SK-N-SH treated with all-trans-retinoic acid at 6 μM for 48 hours (cell line): Measurements from ENCODE around the gene MAGEB10.

Experiments used
- ATAC-seq: fragments of 200-7000 bp; cut with Tn5 transposase; 3 replicates; pipeline ENCODE4 v1.9.1; 2020; ENCODE audit warnings: mild to moderate bottlenecking, moderate library complexity
- ARNTL ChIP-seq: fragments of 450-650 bp; formaldehyde crosslinking; IDR thresholded peaks from 2 replicates; pipeline ENCODE4 v1.5.0; 2020; ENCODE audit warnings: low read depth, mild to moderate bottlenecking, moderate library complexity, borderline replicate concordance
- BACH2 ChIP-seq: fragments of 250-450 bp; sonication (Bioruptor Pico); IDR thresholded peaks from 2 replicates; pipeline ENCODE4 v1.9.0; 2021; ENCODE audit warnings: mild to moderate bottlenecking, borderline replicate concordance
- CREB5 ChIP-seq: fragments of 250-450 bp; sonication (Bioruptor Pico); IDR thresholded peaks from 2 replicates; pipeline ENCODE4 v1.5.1; 2020; ENCODE audit warnings: low read depth, mild to moderate bottlenecking, moderate library complexity
- CSDC2 ChIP-seq: fragments of 250-450 bp; sonication (Bioruptor Pico); IDR thresholded peaks from 2 replicates; pipeline ENCODE4 v1.5.0; 2020; ENCODE audit warnings: mild to moderate bottlenecking, moderate library complexity
- CSRNP3 ChIP-seq: fragments of 250-450 bp; sonication (Bioruptor Pico); IDR thresholded peaks from 2 replicates; pipeline ENCODE4 v1.5.1; 2021; ENCODE audit warnings: mild to moderate bottlenecking, moderate library complexity
- GLIS3 ChIP-seq: fragments of 250-450 bp; sonication (Bioruptor Pico); IDR thresholded peaks from 2 replicates; pipeline ENCODE4 v1.5.0; 2020; ENCODE audit warnings: mild to moderate bottlenecking, moderate library complexity
- ISL1 ChIP-seq: fragments of 250-450 bp; sonication (Bioruptor Pico); IDR thresholded peaks from 2 replicates; pipeline ENCODE4 v2.1.2; 2022; ENCODE audit warnings: mild to moderate bottlenecking, moderate library complexity
- OSR1 ChIP-seq: fragments of 250-450 bp; sonication (Bioruptor Pico); IDR thresholded peaks from 2 replicates; pipeline ENCODE4 v1.8.0; 2022; ENCODE audit warnings: moderate library complexity, mild to moderate bottlenecking, inconsistent platforms
- PATZ1 ChIP-seq: fragments of 250-450 bp; sonication (Bioruptor Pico); IDR thresholded peaks from 2 replicates; pipeline ENCODE4 v1.8.0; 2020; ENCODE audit warnings: mild to moderate bottlenecking, moderate library complexity, borderline replicate concordance
- POU6F1 ChIP-seq: fragments of 250-450 bp; sonication (Bioruptor Pico); IDR thresholded peaks from 2 replicates; pipeline ENCODE4 v1.8.0; 2021; ENCODE audit warnings: low read depth, mild to moderate bottlenecking, moderate library complexity, borderline replicate concordance
- PPARA ChIP-seq: fragments of 250-450 bp; sonication (Bioruptor Pico); IDR thresholded peaks from 2 replicates; pipeline ENCODE4 v1.5.0; 2020; ENCODE audit warnings: mild to moderate bottlenecking, borderline replicate concordance
- RARB ChIP-seq: fragments of 250-450 bp; sonication (Bioruptor Pico); IDR thresholded peaks from 2 replicates; pipeline ENCODE4 v1.8.0; 2021; ENCODE audit warnings: mild to moderate bottlenecking, moderate library complexity
- SNAI2 ChIP-seq: fragments of 250-450 bp; sonication (Bioruptor Pico); IDR thresholded peaks from 2 replicates; pipeline ENCODE4 v1.5.0; 2020; ENCODE audit warnings: mild to moderate bottlenecking, moderate library complexity
- TCF4 ChIP-seq: fragments of 250-450 bp; sonication (Bioruptor Pico); IDR thresholded peaks from 2 replicates; pipeline ENCODE4 v1.8.0; 2021; ENCODE audit warnings: mild to moderate bottlenecking, moderate library complexity, borderline replicate concordance
- TOX ChIP-seq: fragments of 250-450 bp; sonication (Bioruptor Pico); IDR thresholded peaks from 2 replicates; pipeline ENCODE4 v1.8.0; 2021; ENCODE audit warnings: mild to moderate bottlenecking, moderate library complexity, borderline replicate concordance
- TSHZ2 ChIP-seq: fragments of 250-450 bp; sonication (Bioruptor Pico); IDR thresholded peaks from 2 replicates; pipeline ENCODE4 v1.5.0; 2020; ENCODE audit warnings: mild to moderate bottlenecking, moderate library complexity
- ZFP3 ChIP-seq: fragments of 250-450 bp; sonication (Bioruptor Pico); IDR thresholded peaks from 2 replicates; pipeline ENCODE4 v1.5.0; 2020; ENCODE audit warnings: mild to moderate bottlenecking, moderate library complexity
- ZFP30 ChIP-seq: fragments of 450-650 bp; formaldehyde crosslinking; IDR thresholded peaks from 2 replicates; pipeline ENCODE4 v1.5.0; 2022; ENCODE audit warnings: mild to moderate bottlenecking, moderate library complexity
- ZNF565 ChIP-seq: fragments of 450-650 bp; formaldehyde crosslinking; conservative IDR thresholded peaks from 2 replicates; pipeline ENCODE4 v1.5.0; 2020; ENCODE audit warnings: low read depth, mild to moderate bottlenecking, moderate library complexity
- ZNF8 ChIP-seq: fragments of 450-650 bp; formaldehyde crosslinking; IDR thresholded peaks from 2 replicates; pipeline ENCODE4 v1.5.0; 2020; ENCODE audit warnings: mild to moderate bottlenecking, moderate library complexity

The MAGEB10 gene

GRCh38 chrX:27807690-27808089 is at the start of gene MAGEB10:
MAGEB10 (plus strand) TSS chrX:27807990; CDS start chrX:27821307, 13,317 bp downstream.
- no peak for ATAC-seq
- TF ChIP-seq SNAI2 (CRISPR knock-in tag) (no peak), PATZ1 (CRISPR knock-in tag) (no peak), GLIS3 (CRISPR knock-in tag) (no peak), ZNF8 (CRISPR knock-in tag) (no peak), TOX (CRISPR knock-in tag) (no peak), BACH2 (CRISPR knock-in tag) (no peak), TSHZ2 (CRISPR knock-in tag) (no peak), ZFP30 (no peak), TCF4 (CRISPR knock-in tag) (no peak), POU6F1 (CRISPR knock-in tag) (no peak), OSR1 (CRISPR knock-in tag) (no peak), ISL1 (CRISPR knock-in tag) (no peak), ARNTL (CRISPR knock-in tag) (no peak), ZNF565 (CRISPR knock-in tag) (no peak), CSDC2 (CRISPR knock-in tag) (no peak), ZFP3 (no peak), CSRNP3 (CRISPR knock-in tag) (no peak), PPARA (no peak)

GRCh38 chrX:27765718-27766117 is 42.1 kb upstream of the MAGEB10 start:
- no peak for TF ChIP-seq POU6F1 (CRISPR knock-in tag)
- ATAC-seq: no peak

- ATAC-seq: no peak
- TF ChIP-seq BACH2 (CRISPR knock-in tag) (no peak), CSDC2 (CRISPR knock-in tag) (no peak), ZFP3 (no peak), PATZ1 (CRISPR knock-in tag) (no peak), ZNF8 (CRISPR knock-in tag) (no peak), CREB5 (CRISPR knock-in tag) (no peak), RARB (no peak)
- TF ChIP-seq, all 23 proteins: peak for 0
Measured at GRCh38 chrX:27767387-27767786, 40.4 kb upstream of the MAGEB10 start.
